MM.1S (cell line): ENCODE results near the gene VAV2.

Experiments
- CTCF ChIP-seq: fragments of 300-600 bp; sonication (generic); IDR thresholded peaks from 2 replicates; pipeline ENCODE4 v1.5.1; 2016; ENCODE audit warnings: antibody characterized with exemption, low read length, mixed read lengths
- EZH2 ChIP-seq: fragments of 300-600 bp; sonication (generic); optimal IDR thresholded peaks from 2 replicates; pipeline ENCODE3; 2017; ENCODE audit warnings: low read depth, mild to moderate bottlenecking, antibody characterized with exemption, low read length, mixed read lengths

DNA sequence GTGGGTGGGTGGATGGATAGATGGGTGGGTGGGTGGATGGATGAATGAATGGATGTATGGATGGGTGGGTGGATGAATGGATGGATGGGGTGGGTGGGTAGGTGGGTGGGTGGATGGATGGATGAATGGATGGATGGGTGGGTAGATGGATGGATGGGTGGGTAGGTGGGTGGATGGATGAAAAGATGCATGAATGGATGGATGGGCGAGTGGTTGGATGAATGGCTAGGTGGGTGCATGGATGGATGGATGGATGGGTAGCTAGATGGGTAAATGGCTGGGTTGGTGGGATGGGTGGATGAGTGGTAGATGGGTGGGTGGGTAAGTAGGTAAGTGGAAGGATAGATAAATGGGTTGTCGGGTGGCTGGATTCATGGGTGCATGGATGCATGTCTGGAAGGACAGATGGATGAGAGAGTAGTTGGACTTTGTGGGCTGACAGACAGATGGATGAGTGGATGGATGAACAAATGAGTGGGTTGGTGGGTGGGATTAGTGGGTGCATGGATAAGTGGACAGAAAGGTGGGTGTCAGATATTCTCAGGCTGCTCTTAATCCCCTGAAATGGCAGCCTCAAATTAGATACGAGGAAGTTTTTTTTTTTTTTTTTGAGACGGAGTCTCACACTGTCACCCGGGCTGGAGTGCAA, 153.1 kb downstream of the VAV2 start:
- no peak for TF ChIP-seq CTCF
- no peak for TF ChIP-seq EZH2
